SK-N-SH (cell line): Measurements from ENCODE around the gene SND1. TPM values are rescaled to one million over a fixed set of nuclear protein-coding genes. Genes with fewer than 3 reads are reported as not detected.

Source experiments
- CTCF ChIA-PET: fragments of 300-600, 350-600 bp; formaldehyde crosslinking; extraction: SDS; loops from one replicate; lab custom pipeline; 2021; lab: Yijun Ruan, JAX
- POLR2A ChIA-PET: fragments of 350-600 bp; sonication (Branson Sonifier 250); formaldehyde crosslinking; extraction: SDS; loops from one replicate; lab custom pipeline; 2020; ENCODE audit warnings: antibody characterized with exemption, inconsistent platforms; lab: Yijun Ruan, JAX
- DNase-seq: peaks from one replicate; pipeline ENCODE4 v3.0.0; 2012
- H2AFZ ChIP-seq: fragments of 200-600 bp; sonication (generic); 2 replicates; pipeline ENCODE4 v1.8.1; 2016; ENCODE audit warnings: antibody characterized with exemption, mild to moderate bottlenecking, low read depth
- H3F3A ChIP-seq: fragments of 200-600 bp; sonication (generic); replicated peaks from 2 replicates; pipeline ENCODE3; 2016; ENCODE audit warnings: antibody characterized with exemption, mild to moderate bottlenecking; ENCODE audit not compliant: insufficient read depth
- H3K27ac ChIP-seq, 2 experiments: fragments of 200-500 bp in 1 of 2; fragments of 200-600 bp in 1 of 2; sonication (Bioruptor generic) in 1 of 2; sonication (generic), shearing (Covaris generic) in 1 of 2; 2 replicates each; pipeline versions ENCODE4 v1.5.1 to v1.6.1; 2014 to 2016; ENCODE audit warnings: low read depth in 2 of 2, inconsistent platforms in 1 of 2, low read length in 1 of 2, mild to moderate bottlenecking in 1 of 2, mixed read lengths in 1 of 2
- H3K27me3 ChIP-seq: fragments of 200-600 bp; sonication (generic), shearing (Covaris generic); 2 replicates; pipeline ENCODE4 v1.6.1; 2016; ENCODE audit warnings: mixed run types; ENCODE audit not compliant: insufficient read depth
- H3K36me3 ChIP-seq, 2 experiments: fragments of 200-500 bp in 1 of 2; fragments of 200-600 bp in 1 of 2; sonication (Bioruptor generic) in 1 of 2; sonication (generic) in 1 of 2; replicated peaks in 1 of 2; 2 replicates each; pipeline versions ENCODE3 to v1.5.1; 2014 to 2016; ENCODE audit warnings: low read length in 1 of 2, mild to moderate bottlenecking in 1 of 2; ENCODE audit not compliant: insufficient read depth in 2 of 2, control insufficient read depth in 1 of 2
- H3K4me1 ChIP-seq, 2 experiments: fragments of 200-500 bp in 1 of 2; fragments of 200-600 bp in 1 of 2; sonication (Bioruptor generic) in 1 of 2; sonication (generic), shearing (Covaris generic) in 1 of 2; 2 replicates each; pipeline versions ENCODE4 v1.5.1 to v1.6.1; 2014 to 2016; ENCODE audit warnings: low read depth in 1 of 2, low read length in 1 of 2, mixed run types in 1 of 2; ENCODE audit not compliant: insufficient read depth in 2 of 2, control insufficient read depth in 1 of 2
- H3K4me2 ChIP-seq: fragments of 200-600 bp; sonication (generic), shearing (Covaris generic); 2 replicates; pipeline ENCODE4 v1.6.1; 2017; ENCODE audit warnings: mixed run types
- H3K4me3 ChIP-seq, 2 experiments: fragments of 200-500 bp in 1 of 2; fragments of 200-600 bp in 1 of 2; sonication (Bioruptor generic) in 1 of 2; sonication (generic), shearing (Covaris generic) in 1 of 2; 2 replicates each; pipeline versions ENCODE4 v1.5.1 to v1.8.1; 2014 to 2016; ENCODE audit warnings: low read depth in 2 of 2, inconsistent platforms in 1 of 2, low read length in 1 of 2, mild to moderate bottlenecking in 1 of 2, mixed read lengths in 1 of 2, moderate library complexity in 1 of 2
- H3K79me2 ChIP-seq: fragments of 200-600 bp; sonication (generic); 2 replicates; pipeline ENCODE4 v1.8.1; 2017; ENCODE audit warnings: mild to moderate bottlenecking; ENCODE audit not compliant: insufficient read depth
- H3K9ac ChIP-seq: fragments of 200-600 bp; sonication (generic); 2 replicates; pipeline ENCODE4 v1.6.1; 2017; ENCODE audit warnings: mixed run types
- H3K9me2 ChIP-seq: fragments of 200-600 bp; sonication (generic); 2 replicates; pipeline ENCODE4 v1.6.1; 2017; ENCODE audit warnings: mixed run types
- H3K9me3 ChIP-seq: fragments of 200-600 bp; sonication (generic); 2 replicates; pipeline ENCODE4 v1.6.1; 2017; ENCODE audit warnings: mixed run types, mild to moderate bottlenecking, moderate library complexity
- H4K20me1 ChIP-seq: fragments of 200-600 bp; sonication (generic); 2 replicates; pipeline ENCODE4 v1.6.1; 2017; ENCODE audit warnings: mild to moderate bottlenecking, mixed run types; ENCODE audit not compliant: insufficient read depth
- CTCF ChIP-seq: fragments of 200-600 bp; sonication (generic); IDR thresholded peaks from 2 replicates; pipeline ENCODE4 v1.6.1; 2017; ENCODE audit warnings: antibody characterized with exemption, mild to moderate bottlenecking, moderate library complexity
- ELF1 ChIP-seq: IDR thresholded peaks from 2 replicates; pipeline ENCODE4 v1.4.0; 2012
- FOSL2 ChIP-seq: IDR thresholded peaks from 2 replicates; pipeline ENCODE4 v1.4.0; 2012; ENCODE audit warnings: low read depth, mild to moderate bottlenecking, moderate library complexity, borderline replicate concordance
- FOXJ3 ChIP-seq: sonication (generic); formaldehyde crosslinking; IDR thresholded peaks from 2 replicates; pipeline ENCODE4 v1.5.1; 2020; ENCODE audit warnings: mild to moderate bottlenecking, missing genetic modification reagents
- GABPA ChIP-seq: IDR thresholded peaks from 2 replicates; pipeline ENCODE4 v1.4.0; 2012; ENCODE audit warnings: low read depth, mild to moderate bottlenecking
- GATA2 ChIP-seq: sonication (generic); formaldehyde crosslinking; IDR thresholded peaks from 2 replicates; pipeline ENCODE4 v1.5.0; 2020; ENCODE audit warnings: mild to moderate bottlenecking, missing genetic modification reagents
- IRF3 ChIP-seq: fragments of 150-350 bp; IDR thresholded peaks from 2 replicates; pipeline ENCODE4 v1.6.1; 2016; ENCODE audit warnings: mild to moderate bottlenecking, low read depth, low read length
- JUND ChIP-seq: IDR thresholded peaks from 2 replicates; pipeline ENCODE4 v1.4.0; 2012
- MXI1 ChIP-seq: IDR thresholded peaks from 2 replicates; pipeline ENCODE4 v1.6.1; 2012; ENCODE audit warnings: mild to moderate bottlenecking, low read depth, low read length, improper control_type of control experiment
- NFIC ChIP-seq: IDR thresholded peaks from 2 replicates; pipeline ENCODE4 v1.4.0; 2012; ENCODE audit warnings: borderline replicate concordance
- NRF1 ChIP-seq: IDR thresholded peaks from 2 replicates; pipeline ENCODE4 v1.6.1; 2012; ENCODE audit warnings: low read depth, mild to moderate bottlenecking, low read length
- PBX3 ChIP-seq: IDR thresholded peaks from 2 replicates; pipeline ENCODE4; 2012
- RAD21 ChIP-seq: IDR thresholded peaks from 2 replicates; pipeline ENCODE4 v1.6.1; 2012; ENCODE audit warnings: mild to moderate bottlenecking, low read length
- RCOR1 ChIP-seq: fragments of 150-350 bp; IDR thresholded peaks from 2 replicates; pipeline ENCODE4 v1.6.1; 2017; ENCODE audit warnings: antibody characterized with exemption, low read length
- RFX5 ChIP-seq: IDR thresholded peaks from 2 replicates; pipeline ENCODE4 v1.6.1; 2012; ENCODE audit warnings: mild to moderate bottlenecking, improper control_type of control experiment, low read length
- TAF1 ChIP-seq: IDR thresholded peaks from 2 replicates; pipeline ENCODE4 v1.6.1; 2012; ENCODE audit warnings: low read depth, mild to moderate bottlenecking, low read length, moderate library complexity, borderline replicate concordance
- TCF12 ChIP-seq: IDR thresholded peaks from 2 replicates; pipeline ENCODE4 v1.4.0; 2012
- YY1 ChIP-seq: IDR thresholded peaks from 2 replicates; pipeline ENCODE4 v1.4.0; 2012; ENCODE audit warnings: low read depth, mild to moderate bottlenecking
- WGBS: methylation state at CpG from one replicate; pipeline ENCODE4 v1.1.6; 2017; ENCODE audit warnings: low lambda C conversion rate; 5-methylcytosine and 5-hydroxymethylcytosine counted together
- polyA plus RNA-seq, 3 experiments: library from polyadenylated mRNA; depleted of rRNA; stranded (reverse); fragments of >200 nt; gene quantifications; 2 replicates each; pipeline ENCODE4 v1.2.3, GENCODE V29; 2012
- TF ChIP-seq, protein P1 (sequence below): IDR thresholded peaks from 2 replicates; pipeline ENCODE4 v1.4.0; 2012; ENCODE audit warnings: low read depth, borderline replicate concordance

SND1 gene
- polyA plus RNA-seq, 1 of the 3 experiments (the other 2 are of a cell fraction), result 165 TPM

- no peaks in the 10 kb centered on the region for H3K9me2 ChIP-seq
- H3K36me3 ChIP-seq, result peaks cover 0 to 8% of the 10 kb centered on the region in 2 experiments
- no peak overlapping the region for H3K9ac ChIP-seq
- H3K27ac ChIP-seq, result no peak overlapping the region
- H3K79me2 ChIP-seq, result peaks cover 36% of the 10 kb centered on the region
- H3K4me1 ChIP-seq, result no peaks in the 10 kb centered on the region
- H3K27me3 ChIP-seq, result no peaks in the 10 kb centered on the region
- H3K4me3 ChIP-seq, result no peak overlapping the region
- no peak for DNase-seq
- H3F3A ChIP-seq, result peaks cover 23% of the 10 kb centered on the region
- CTCF ChIA-PET, result interaction anchor here (0.6 to 1.3 kb wide), 2 partner anchors 11 to 113 kb away, joined by 3 read pairs; no protein-coding TSS in a partner anchor
- H2AFZ ChIP-seq, result no peak overlapping the region
- TF ChIP-seq RAD21 (no peak), IRF3 (no peak), ELF1 (no peak), RCOR1 (no peak), TCF12 (no peak), FOXJ3 (CRISPR knock-in tag) (no peak), PBX3 (no peak), GABPA (no peak), CTCF (no peak), GATA2 (no peak), FOSL2 (no peak), NRF1 (no peak)
- TF ChIP-seq, protein P1, sequence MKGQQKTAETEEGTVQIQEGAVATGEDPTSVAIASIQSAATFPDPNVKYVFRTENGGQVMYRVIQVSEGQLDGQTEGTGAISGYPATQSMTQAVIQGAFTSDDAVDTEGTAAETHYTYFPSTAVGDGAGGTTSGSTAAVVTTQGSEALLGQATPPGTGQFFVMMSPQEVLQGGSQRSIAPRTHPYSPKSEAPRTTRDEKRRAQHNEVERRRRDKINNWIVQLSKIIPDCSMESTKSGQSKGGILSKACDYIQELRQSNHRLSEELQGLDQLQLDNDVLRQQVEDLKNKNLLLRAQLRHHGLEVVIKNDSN, result no peak
- TF ChIP-seq, all 33 proteins: peak for 0
- Histone ChIP-seq H4K20me1 (peaks cover 26% of the 10 kb centered on the region; the same call in 1 of the 2 replicates), H3K9me3 (no peaks in the 10 kb centered on the region), H3K4me2 (no peak overlapping the region)
- 92% methylated on average over 3 of the region's 3 CpGs for WGBS
- POLR2A ChIA-PET, result interaction anchor here (0.8 kb wide), 1 partner anchor 11 kb away, joined by 3 read pairs; no protein-coding TSS in a partner anchor
These were observed 264.7 kb downstream of the SND1 start for GRCh38 chr7:127916735-127917134.

DNA sequence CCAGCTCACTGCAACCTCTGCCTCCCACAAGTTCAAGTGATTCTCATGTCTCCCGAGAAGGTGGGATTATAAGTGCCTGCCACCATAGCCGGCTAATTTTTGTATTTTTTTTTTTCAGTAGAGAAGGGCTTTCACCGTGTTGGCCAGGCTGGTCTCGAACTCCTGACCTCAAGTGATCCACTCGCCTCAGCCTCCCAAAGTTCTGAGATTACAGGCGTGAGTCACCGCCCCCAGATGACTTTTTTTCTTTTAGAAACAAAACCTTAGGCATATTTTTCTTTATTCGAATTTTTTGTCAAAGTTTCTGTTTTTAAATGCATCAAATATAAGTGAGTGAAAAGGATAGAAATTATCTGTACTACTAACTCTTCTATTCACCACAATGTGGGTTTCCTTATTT lies 266.1 kb downstream of the SND1 start:
- H4K20me1 ChIP-seq, result peaks cover 26% of the 10 kb centered on the region; the same call in 1 of the 2 replicates
- H3K36me3 ChIP-seq, result peaks cover 0 to 4% of the 10 kb centered on the region in 2 experiments
- no peak overlapping the region for H2AFZ ChIP-seq
- H3K9me3 ChIP-seq, result no peaks in the 10 kb centered on the region
- no peak overlapping the region for H3K9ac ChIP-seq
- H3K4me2 ChIP-seq, result no peak overlapping the region
- no peak overlapping the region for H3K4me3 ChIP-seq
- H3K79me2 ChIP-seq, result peaks cover 45% of the 10 kb centered on the region
- ChIA-PET POLR2A (no interaction called here), CTCF (interaction anchor here (0.7 to 0.9 kb wide), 2 partner anchors 9 to 204 kb away, joined by 3 read pairs; no protein-coding TSS in a partner anchor)
- no peaks in the 10 kb centered on the region for H3K27me3 ChIP-seq
- peaks cover 19% of the 10 kb centered on the region for H3F3A ChIP-seq
- H3K27ac ChIP-seq, result no peak overlapping the region
- WGBS, result 86% methylated on average over 8 of the region's 8 CpGs
- no peaks in the 10 kb centered on the region for H3K9me2 ChIP-seq
- no peaks in the 10 kb centered on the region for H3K4me1 ChIP-seq
- no peak for DNase-seq
- TF ChIP-seq GABPA, result no peak
- TF ChIP-seq IRF3, result no peak
- TF ChIP-seq RFX5, result no peak
- TF ChIP-seq YY1, result no peak
- TF ChIP-seq JUND, result no peak
- no peak for TF ChIP-seq TCF12
- no peak for TF ChIP-seq GATA2
- no peak for TF ChIP-seq RCOR1
- no peak for TF ChIP-seq NFIC
- no peak for TF ChIP-seq TAF1
- no peak for TF ChIP-seq MXI1
